DMS153 treated with DMSO at 0.1 percent for 48 hours (cell line): Measurements from ENCODE around the gene AKAP5.

Experiments
- DNase-seq: peaks from one replicate; lab custom pipeline; 2025; ENCODE audit not compliant: unreplicated experiment; lab: John Stamatoyannopoulos, UW

The AKAP5 gene

DNA sequence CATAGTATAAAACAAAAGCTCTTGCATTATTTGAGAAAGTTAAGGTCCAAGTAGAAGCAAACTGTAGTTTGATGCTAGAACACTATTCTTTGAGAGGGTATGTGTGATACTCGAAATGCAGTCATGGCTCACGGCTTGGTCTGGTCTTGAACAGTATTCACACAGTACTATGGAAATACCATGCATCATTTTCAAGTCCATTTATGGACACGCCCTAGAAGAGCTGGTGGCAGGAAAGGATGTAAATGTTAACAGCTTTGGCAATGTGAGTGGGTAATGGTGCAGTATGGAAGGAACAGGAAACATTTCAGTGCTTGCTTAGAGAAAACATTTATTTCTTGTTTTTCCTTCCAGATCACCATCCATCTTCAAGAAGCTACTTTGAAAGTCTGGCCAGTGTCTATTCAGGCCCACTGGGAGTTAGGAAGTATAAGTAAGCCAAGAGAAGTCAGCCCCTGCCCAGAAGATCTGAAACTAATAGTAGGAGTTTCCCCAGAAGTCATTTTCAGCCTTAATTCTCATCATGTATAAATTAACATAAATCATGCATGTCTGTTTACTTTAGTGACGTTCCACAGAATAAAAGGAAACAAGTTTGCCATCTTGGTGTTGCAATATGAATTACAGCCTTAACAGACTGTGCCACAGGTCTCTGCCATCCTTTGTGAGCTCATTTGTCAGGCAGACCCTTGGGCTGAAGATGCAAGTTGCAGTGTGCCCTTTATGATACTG, 5.7 kb upstream of the AKAP5 start:
- no peak for DNase-seq

- no peak for DNase-seq
Measured at GRCh38 chr14:64461221-64461620, 4.1 kb upstream of the AKAP5 start.

DNA sequence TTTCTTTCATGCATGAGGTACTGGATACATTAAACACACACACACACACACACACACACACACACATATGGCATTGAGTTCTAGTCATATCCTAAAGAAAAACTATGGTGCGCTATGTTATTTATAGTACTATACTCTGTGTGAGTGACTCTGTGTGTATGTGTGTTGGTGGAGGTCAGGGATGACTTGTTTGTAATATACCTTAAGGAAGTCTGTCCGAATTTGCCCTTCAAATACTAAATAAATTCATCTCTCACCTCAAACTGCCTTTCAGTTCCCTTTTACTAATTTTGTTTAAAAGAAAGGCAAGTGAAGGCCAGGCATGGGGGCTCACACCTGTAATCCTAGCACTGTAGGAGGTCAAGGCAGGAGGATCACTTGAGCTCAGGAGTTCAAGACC, 2.1 kb upstream of the AKAP5 start:
- DNase-seq = no peak

DNA sequence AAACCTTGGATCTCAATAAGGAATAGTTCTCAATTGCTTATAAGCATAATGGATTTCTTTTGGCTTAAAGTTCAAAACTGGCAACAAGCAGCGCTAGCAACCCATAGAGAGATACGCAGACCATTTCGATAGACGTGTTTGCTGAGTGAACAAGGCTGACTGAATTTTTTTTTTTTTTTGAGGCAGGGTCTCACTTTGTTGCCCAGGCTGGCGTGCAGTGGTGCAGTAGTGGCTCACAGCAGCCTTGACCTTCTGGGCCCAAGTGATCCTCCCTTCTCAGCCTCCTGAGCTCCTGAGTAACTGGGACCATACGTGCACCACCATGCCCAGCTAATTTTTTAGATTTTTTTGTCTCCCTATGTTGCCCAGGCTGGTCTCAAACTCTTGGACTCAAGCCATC, 1.4 kb upstream of the AKAP5 start:
- no peak for DNase-seq

- DNase-seq = no peak
Measured at GRCh38 chr14:64464651-64465050, 648 bp upstream of the AKAP5 start.

GRCh38 chr14:64465831-64466554, 694 bp downstream of the AKAP5 start:
- DNase-seq = no peak

GRCh38 chr14:64467101-64467500, 1.8 kb downstream of the AKAP5 start:
- DNase-seq = no peak

GRCh38 chr14:64467566-64467965, 2.3 kb downstream of the AKAP5 start:
- DNase-seq = no peak

- DNase-seq = no peak
Measured at GRCh38 chr14:64468451-64468850, 3.2 kb downstream of the AKAP5 start.

GRCh38 chr14:64474041-64474440, 8.7 kb downstream of the AKAP5 start:
- DNase-seq = no peak

DNA sequence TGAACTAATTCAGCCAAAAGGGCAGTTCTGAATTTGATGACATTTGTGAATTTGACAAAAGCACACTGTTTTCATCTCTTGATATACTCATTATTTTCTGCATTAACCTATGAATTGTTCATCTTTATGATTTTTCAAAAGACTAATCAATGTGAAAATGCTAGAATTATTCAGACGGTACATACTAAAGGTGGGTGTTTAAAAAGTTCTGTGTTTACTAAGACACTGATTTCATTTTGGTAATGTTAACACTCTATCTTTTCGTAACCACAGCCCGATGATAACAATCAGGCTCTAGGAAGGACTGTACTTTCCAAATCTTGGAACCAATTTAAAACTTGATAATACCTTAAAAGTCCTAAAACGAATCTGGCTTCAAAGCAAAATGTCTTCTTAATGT, 9.4 kb downstream of the AKAP5 start:
- no peak for DNase-seq

DNA sequence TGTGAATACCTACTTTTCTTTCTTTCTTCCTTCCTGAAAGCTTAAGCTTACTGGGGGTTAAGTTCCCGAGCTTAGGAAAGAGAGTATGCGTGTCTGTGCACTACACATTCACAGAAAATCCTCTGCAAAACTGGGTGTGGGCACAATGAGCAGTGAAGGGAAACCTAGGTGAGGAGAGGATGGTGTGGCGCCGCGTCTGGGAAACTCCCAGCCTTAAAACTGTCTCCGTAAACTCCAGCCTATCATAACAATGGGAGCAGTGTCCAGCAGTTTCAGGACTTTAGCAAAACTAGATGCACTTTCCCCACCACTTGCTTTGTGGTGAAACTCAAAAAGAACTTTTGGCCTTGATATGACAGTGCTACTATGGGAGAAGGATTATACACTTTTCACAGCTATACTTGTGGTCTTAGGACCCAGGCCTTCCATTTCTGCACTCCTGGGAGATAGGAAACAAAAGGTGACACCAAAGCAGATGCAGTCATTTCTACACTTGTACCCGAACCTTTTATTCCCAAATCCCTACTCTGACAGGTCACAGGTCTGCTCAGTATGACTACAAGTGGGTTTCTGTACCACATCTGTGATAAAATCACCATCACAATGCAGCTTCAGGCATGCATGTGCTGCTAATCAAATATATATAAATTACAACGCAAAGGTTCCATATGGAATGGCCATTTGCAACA, 10.4 kb downstream of the AKAP5 start:
- DNase-seq = no peak

DNA sequence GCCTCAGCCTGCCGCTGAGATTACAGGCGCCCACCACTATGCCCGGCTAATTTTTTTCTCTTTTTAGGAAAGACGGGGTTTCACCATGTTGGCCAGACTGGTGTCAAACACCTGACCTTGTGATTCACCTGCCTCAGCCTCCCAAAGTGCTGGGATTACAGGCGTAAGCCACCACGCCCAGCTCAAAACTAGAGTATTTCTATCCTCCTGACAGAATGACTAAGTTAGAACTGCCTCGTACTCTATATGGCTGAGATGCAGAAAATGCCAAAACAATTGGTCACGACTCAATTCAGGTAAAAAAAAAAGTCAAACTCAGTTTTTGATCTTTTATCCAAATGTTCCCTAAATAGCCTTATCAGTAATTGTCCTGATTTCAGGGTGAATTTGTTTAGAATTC, 11.1 kb downstream of the AKAP5 start:
- DNase-seq = no peak

GRCh38 chr14:64478634-64479250, 13.4 kb downstream of the AKAP5 start:
- DNase-seq = peak; percentile 27

DNA sequence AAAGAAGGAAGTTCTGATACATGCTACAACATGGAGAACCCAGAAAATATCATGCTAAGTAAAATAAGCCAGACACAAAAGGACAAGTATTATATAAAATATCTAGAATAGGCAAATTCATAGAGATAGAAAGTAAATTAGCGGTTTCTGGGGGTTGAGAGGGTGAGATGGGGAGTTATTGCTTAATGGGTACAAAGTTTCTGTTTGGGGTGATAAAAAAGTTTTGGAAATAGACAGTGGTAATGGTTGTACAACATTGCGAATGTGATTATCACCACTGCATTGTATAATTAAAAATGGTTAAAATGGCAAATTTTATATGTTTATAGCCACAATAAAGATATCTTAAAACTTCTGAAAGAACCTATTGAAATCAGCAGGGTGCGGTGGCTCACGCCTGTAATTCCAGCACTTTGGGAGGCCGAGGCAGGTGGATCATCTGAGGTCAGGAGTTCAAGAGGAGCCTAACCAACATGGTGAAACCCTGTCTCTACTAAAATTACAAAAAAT, 23.3 kb downstream of the AKAP5 start:
- DNase-seq = no peak

- no peak for DNase-seq
Measured at GRCh38 chr14:64491637-64492036, 26.3 kb downstream of the AKAP5 start.

DNA sequence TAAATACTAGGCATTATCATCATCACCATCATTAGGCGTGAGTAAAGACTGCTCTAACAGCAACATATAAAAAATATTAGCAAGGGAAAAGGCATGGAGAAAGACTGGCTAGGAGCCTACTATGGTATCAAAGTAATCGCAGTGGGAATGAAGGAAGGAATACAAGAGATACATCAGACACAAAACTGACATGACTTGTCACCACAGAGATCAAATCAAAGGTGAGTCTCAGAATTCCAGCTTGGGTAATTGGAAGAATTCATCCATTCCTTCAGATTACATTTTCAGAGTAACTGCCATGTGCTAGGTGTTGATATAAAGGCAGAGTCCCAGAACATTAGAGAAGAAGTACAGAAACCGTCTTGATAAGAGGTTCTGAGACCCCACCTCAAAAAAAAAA, 28.2 kb downstream of the AKAP5 start:
- no peak for DNase-seq

DNA sequence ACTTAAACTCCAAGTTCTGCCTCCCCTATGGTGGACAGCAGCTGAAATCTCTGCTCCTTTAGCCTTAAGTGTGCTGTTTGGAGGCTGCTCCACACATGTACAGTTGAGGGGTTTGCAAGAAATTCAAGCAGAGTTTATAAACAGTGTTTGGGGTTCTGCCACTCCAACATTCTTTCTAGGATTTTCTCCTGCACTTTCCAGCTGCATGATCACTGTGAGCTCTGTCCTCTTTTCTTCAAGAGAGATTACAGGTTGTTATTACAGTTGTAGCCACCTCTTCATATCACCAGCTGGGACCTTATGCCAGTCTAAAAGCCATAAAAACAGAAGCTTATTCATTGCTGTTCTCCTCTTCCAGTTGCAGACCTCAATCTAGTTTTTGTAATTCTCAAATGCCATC, 30.0 kb downstream of the AKAP5 start:
- no peak for DNase-seq

DNA sequence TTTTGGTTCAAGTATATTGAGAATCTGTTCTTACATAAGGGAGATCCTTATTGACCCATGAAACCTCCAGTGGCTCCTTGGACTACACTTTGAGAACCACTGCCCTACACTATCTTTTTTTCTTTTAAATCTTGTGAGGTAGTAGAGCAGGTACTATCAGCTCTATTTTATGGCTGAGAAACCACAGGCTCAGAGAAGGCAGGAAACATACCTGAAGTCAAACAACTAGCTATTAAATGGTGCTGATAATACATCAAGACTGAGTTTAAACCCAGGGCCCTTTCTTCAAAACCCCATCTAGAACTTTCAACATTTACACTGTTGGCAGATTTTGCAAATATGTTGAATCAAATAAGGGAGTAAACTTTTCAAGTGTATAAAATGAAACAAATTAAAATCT, 31.5 kb downstream of the AKAP5 start:
- no peak for DNase-seq

DNA sequence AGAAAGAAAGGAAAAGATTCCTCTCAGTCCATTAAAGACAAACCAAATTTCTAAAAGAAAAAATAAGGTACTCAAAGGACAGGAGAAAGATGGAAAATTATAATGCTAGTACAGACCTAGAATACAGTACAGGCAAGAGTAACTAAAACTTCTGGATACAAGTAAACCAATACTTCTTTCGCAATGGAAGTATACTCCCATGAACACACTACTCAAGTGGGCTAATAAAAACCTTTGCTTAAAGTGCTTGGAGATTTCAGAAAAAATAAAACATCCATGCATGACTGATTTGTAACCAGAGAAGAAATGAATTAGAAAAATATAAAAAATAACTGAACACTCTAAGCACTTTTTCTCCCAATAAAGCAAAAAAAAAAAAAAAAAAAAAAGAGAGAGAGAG, 34.8 kb downstream of the AKAP5 start:
- no peak for DNase-seq

DNA sequence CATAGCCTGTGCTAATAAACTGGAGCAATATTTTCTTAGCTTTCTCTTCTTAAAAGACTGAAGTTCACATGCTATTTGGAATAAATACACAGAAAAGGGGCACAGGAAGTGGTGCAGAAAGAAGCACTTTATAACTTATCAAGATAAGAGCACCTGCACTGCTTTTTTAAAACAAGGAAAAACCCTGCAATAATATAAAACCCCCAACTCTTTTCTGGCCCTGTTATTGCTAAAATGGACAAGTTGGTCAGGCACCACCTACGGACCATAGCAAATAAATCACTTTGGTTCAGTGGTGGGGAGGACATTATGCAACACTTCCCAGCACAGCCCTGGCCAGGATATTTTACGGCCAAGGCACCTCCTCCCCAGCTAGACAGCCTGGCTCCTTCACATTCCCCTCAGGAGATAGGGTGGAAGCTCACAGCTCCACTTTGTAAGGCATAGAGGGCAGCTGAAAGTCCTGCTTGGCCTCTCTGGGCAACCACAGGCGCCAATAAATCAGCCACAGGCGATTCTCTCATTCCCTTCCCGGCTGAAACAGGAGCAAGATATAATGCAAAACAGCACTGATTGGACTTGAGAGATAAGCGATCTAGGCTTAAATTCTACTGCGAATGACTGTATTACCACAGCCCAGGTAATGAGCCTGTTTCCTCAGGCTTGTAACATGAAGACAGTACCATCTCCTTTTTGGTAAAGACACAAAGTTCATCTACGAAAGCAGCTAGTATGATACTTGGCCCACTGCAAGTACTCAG, 36.3 kb downstream of the AKAP5 start:
- DNase-seq = no peak
